ENCODE data around the gene MMD. TPM values are rescaled to one million over a fixed set of nuclear protein-coding genes. Genes with fewer than 3 reads are reported as not detected.
"Not testable (repeated sequence)": the region's sequence is repeated elsewhere in the genome, so short reads cannot be mapped to it uniquely, and the experiment has no call there.

Gene MMD
- total RNA-seq, 3 donors from 2014 or later (not counting 1 experiment from before 2014, with no cell fraction given) = 18.7 to 33.5 (median 27.9) TPM

GRCh38 chr17:55432358-55433028 is 10.9 kb upstream of the MMD start:
- Mint-ChIP-seq H3K36me3 (no peaks in the 10 kb centered on the region), H3K4me3 (no peak overlapping the region), H3K4me1 (no peaks in the 10 kb centered on the region), H3K9me3 (no peaks in the 10 kb centered on the region), H3K27ac (no peak overlapping the region), H3K27me3 (ENCODE audit: low read depth in 2 of 2) (peaks cover 14 to 15% of the 10 kb centered on the region in 2 donors)
- Histone ChIP-seq H3K4me3 (ENCODE audit: low read length) (no peak overlapping the region), H3K36me3 (ENCODE audit: control insufficient read depth, insufficient read depth, low read length) (no peaks in the 10 kb centered on the region), H3K9me3 (ENCODE audit: control insufficient read depth, insufficient read depth, low read length) (no peaks in the 10 kb centered on the region), H3K4me1 (ENCODE audit: control insufficient read depth, insufficient read depth, low read length) (no peaks in the 10 kb centered on the region), H3K27ac (ENCODE audit: low read length) (no peak overlapping the region), H3K27me3 (ENCODE audit: control insufficient read depth, insufficient read depth, low read length) (no peaks in the 10 kb centered on the region)
- intact Hi-C loops (cut with micrococcal nuclease) = no loop called here
- TF ChIP-seq, protein P1, sequence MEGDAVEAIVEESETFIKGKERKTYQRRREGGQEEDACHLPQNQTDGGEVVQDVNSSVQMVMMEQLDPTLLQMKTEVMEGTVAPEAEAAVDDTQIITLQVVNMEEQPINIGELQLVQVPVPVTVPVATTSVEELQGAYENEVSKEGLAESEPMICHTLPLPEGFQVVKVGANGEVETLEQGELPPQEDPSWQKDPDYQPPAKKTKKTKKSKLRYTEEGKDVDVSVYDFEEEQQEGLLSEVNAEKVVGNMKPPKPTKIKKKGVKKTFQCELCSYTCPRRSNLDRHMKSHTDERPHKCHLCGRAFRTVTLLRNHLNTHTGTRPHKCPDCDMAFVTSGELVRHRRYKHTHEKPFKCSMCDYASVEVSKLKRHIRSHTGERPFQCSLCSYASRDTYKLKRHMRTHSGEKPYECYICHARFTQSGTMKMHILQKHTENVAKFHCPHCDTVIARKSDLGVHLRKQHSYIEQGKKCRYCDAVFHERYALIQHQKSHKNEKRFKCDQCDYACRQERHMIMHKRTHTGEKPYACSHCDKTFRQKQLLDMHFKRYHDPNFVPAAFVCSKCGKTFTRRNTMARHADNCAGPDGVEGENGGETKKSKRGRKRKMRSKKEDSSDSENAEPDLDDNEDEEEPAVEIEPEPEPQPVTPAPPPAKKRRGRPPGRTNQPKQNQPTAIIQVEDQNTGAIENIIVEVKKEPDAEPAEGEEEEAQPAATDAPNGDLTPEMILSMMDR (IDR thresholded peaks at IDR 0.05) = no peak
- no peak for DNase-seq
- WGBS (ENCODE audit: insufficient coverage) = 85% methylated on average over 4 of the region's 4 CpGs
- no peak for ATAC-seq

DNA sequence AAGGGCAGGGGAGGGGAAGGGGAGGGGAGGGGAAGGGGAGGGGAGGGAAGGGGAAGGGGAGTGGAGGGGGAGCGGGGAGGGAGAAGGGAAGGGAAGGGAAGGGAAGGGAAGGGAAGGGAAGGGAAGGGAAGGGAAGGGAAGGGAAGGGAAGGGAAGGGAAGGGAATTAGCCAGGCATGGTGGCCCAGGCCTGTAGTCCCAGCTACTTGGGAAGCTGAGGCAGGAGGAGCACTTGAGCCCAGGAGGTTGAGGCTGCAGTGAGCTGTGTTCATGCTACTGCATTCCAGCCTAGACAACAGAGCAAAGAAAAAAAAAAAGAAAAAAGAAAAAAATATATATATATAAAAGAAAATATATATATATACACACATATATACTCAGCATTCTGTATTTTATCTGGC is 10.3 kb upstream of the MMD start:
- H3K27ac Mint-ChIP-seq; H3K36me3 Mint-ChIP-seq; H3K9me3 Mint-ChIP-seq; intact Hi-C loops (cut with micrococcal nuclease); H3K36me3 ChIP-seq (ENCODE audit: control insufficient read depth, insufficient read depth, low read length); H3K27ac ChIP-seq (ENCODE audit: low read length); H3K4me3 Mint-ChIP-seq; H3K27me3 ChIP-seq (ENCODE audit: control insufficient read depth, insufficient read depth, low read length); H3K4me3 ChIP-seq (ENCODE audit: low read length); ATAC-seq; H3K4me1 Mint-ChIP-seq; H3K9me3 ChIP-seq (ENCODE audit: control insufficient read depth, insufficient read depth, low read length); H3K4me1 ChIP-seq (ENCODE audit: control insufficient read depth, insufficient read depth, low read length); DNase-seq: not testable (repeated sequence)
- WGBS (ENCODE audit: insufficient coverage) = no CpG with 5 or more reads among the region's 1 CpG
- H3K27me3 Mint-ChIP-seq (ENCODE audit: low read depth in 2 of 2) = peaks cover 8 to 12% of the 10 kb centered on the region in 2 donors

DNA sequence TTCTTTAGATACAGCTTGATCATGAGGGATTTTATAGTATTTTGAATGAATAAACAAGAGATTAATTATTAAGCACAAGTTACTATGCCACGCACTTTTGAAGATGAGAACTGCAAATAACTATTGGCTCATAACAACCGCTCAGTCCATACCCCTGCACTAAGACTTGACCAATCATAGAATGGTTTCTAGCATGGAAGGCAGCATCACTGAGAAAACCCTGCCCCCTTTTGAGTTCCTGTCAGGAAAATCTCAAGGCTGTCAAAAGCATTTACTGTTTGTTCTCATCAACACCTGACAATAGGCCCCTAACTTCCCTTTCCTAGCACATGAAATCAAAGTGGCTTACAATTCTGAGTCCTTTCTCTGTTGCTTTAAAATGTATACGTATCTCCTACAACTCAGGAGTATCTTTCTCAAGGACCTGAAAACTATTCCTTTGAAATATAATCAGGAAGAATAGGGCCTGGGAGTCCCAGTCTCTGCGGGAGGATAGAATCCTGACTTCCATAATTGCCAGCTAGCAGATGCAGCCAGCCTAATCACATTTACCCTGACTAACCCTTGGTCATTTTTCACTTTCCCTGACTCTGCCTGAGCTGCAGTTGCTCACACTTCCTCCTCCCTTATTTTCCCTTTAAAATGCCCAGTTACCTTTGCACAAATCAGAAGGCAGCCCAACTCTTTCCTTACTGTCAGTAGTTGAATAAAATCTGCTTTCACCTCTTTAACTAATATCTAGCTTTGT is 9.1 kb upstream of the MMD start:
- Mint-ChIP-seq H3K36me3 (no peaks in the 10 kb centered on the region), H3K9me3 (no peaks in the 10 kb centered on the region), H3K27me3 (ENCODE audit: low read depth in 2 of 2) (peaks cover 11 to 15% of the 10 kb centered on the region in 2 donors), H3K4me1 (no peaks in the 10 kb centered on the region), H3K4me3 (no peak overlapping the region), H3K27ac (no peak overlapping the region)
- Histone ChIP-seq H3K27ac (ENCODE audit: low read length) (no peak overlapping the region), H3K9me3 (ENCODE audit: control insufficient read depth, insufficient read depth, low read length) (no peaks in the 10 kb centered on the region), H3K27me3 (ENCODE audit: control insufficient read depth, insufficient read depth, low read length) (no peaks in the 10 kb centered on the region), H3K36me3 (ENCODE audit: control insufficient read depth, insufficient read depth, low read length) (no peaks in the 10 kb centered on the region), H3K4me3 (ENCODE audit: low read length) (no peak overlapping the region), H3K4me1 (ENCODE audit: control insufficient read depth, insufficient read depth, low read length) (no peaks in the 10 kb centered on the region)
- intact Hi-C loops (cut with micrococcal nuclease) = no loop called here
- WGBS (ENCODE audit: insufficient coverage) = 85% methylated on average over 3 of the region's 4 CpGs
- ATAC-seq (no peak), DNase-seq (no peak)
- TF ChIP-seq, protein P1 (IDR thresholded peaks at IDR 0.05) = no peak

- DNase-seq (no peak), ATAC-seq (no peak)
- no peaks in the 10 kb centered on the region for H3K4me1 ChIP-seq (ENCODE audit: control insufficient read depth, insufficient read depth, low read length)
- no peak overlapping the region for H3K4me3 Mint-ChIP-seq
- no peaks in the 10 kb centered on the region for H3K36me3 ChIP-seq (ENCODE audit: control insufficient read depth, insufficient read depth, low read length)
- no peaks in the 10 kb centered on the region for H3K9me3 ChIP-seq (ENCODE audit: control insufficient read depth, insufficient read depth, low read length)
- H3K36me3 Mint-ChIP-seq = no peaks in the 10 kb centered on the region
- TF ChIP-seq, protein P1 (IDR thresholded peaks at IDR 0.05) = no peak
- H3K27ac ChIP-seq (ENCODE audit: low read length) = no peak overlapping the region
- intact Hi-C loops (cut with micrococcal nuclease) = no loop called here
- H3K27me3 ChIP-seq (ENCODE audit: control insufficient read depth, insufficient read depth, low read length) = peaks cover 7% of the 10 kb centered on the region
- H3K27ac Mint-ChIP-seq = no peak overlapping the region
- no peak overlapping the region for H3K4me3 ChIP-seq (ENCODE audit: low read length)
- peaks cover 20 to 22% of the 10 kb centered on the region in 2 donors for H3K27me3 Mint-ChIP-seq (ENCODE audit: low read depth in 2 of 2)
- no peaks in the 10 kb centered on the region for H3K9me3 Mint-ChIP-seq
- WGBS (ENCODE audit: insufficient coverage) = 85% methylated on average over 2 of the region's 2 CpGs
- H3K4me1 Mint-ChIP-seq = no peaks in the 10 kb centered on the region
Observed at GRCh38 chr17:55427587-55427882, 5.9 kb upstream of the MMD start.

All from natural killer cell (primary cell).